HepG2 (cell line): ENCODE measurements around the gene MILR1. TPM values are rescaled to one million over a fixed set of nuclear protein-coding genes. Genes with fewer than 3 reads are reported as not detected.

Experiments used
- ATF2 ChIP-seq: sonication (generic); formaldehyde crosslinking; IDR thresholded peaks from 2 replicates; pipeline ENCODE4 v1.4.0; 2020; ENCODE audit warnings: missing genetic modification reagents
- ATF5 ChIP-seq: sonication (generic); formaldehyde crosslinking; IDR thresholded peaks from 2 replicates; pipeline ENCODE4 v1.4.0; 2020; ENCODE audit warnings: mild to moderate bottlenecking, low read depth, missing genetic modification reagents
- CC2D1A ChIP-seq: sonication (generic); formaldehyde crosslinking; IDR thresholded peaks from 2 replicates; pipeline ENCODE4 v1.8.1; 2023; ENCODE audit warnings: mild to moderate bottlenecking, missing genetic modification reagents
- CSRNP1 ChIP-seq: sonication (generic); formaldehyde crosslinking; IDR thresholded peaks from 2 replicates; pipeline ENCODE4 v1.8.1; 2023; ENCODE audit warnings: mild to moderate bottlenecking, missing genetic modification reagents
- CSRNP2 ChIP-seq: sonication (generic); formaldehyde crosslinking; conservative IDR thresholded peaks from 2 replicates; pipeline ENCODE4 v1.8.0; 2022; ENCODE audit warnings: low read depth, missing genetic modification reagents
- FOXC1 ChIP-seq: sonication (generic); formaldehyde crosslinking; IDR thresholded peaks from 2 replicates; pipeline ENCODE4 v1.8.0; 2022; ENCODE audit warnings: mild to moderate bottlenecking, missing genetic modification reagents, borderline replicate concordance
- LCORL ChIP-seq, 2 experiments: fragments of 450-650 bp in 1 of 2; sonication (generic) in 1 of 2; formaldehyde crosslinking in 1 of 2; IDR thresholded peaks; 2 replicates each; pipeline versions ENCODE4 v1.5.0 to v1.6.1; 2017 to 2020; ENCODE audit warnings: antibody characterized with exemption in 1 of 2, missing genetic modification reagents in 1 of 2
- MNT ChIP-seq: fragments of 450-650 bp; IDR thresholded peaks from 2 replicates; pipeline ENCODE4 v1.6.1; 2016
- NAIF1 ChIP-seq: sonication (generic); formaldehyde crosslinking; IDR thresholded peaks from 2 replicates; pipeline ENCODE4 v1.5.0; 2020; ENCODE audit warnings: mild to moderate bottlenecking, missing genetic modification reagents, borderline replicate concordance
- REL ChIP-seq: sonication (generic); formaldehyde crosslinking; conservative IDR thresholded peaks from 2 replicates; pipeline ENCODE4 v1.8.0; 2022; ENCODE audit warnings: mild to moderate bottlenecking, missing genetic modification reagents, moderate library complexity
- SP5 ChIP-seq: IDR thresholded peaks from 2 replicates; pipeline ENCODE4 v1.6.1; 2016; ENCODE audit warnings: low read depth, borderline replicate concordance
- TCF7 ChIP-seq: sonication (generic); IDR thresholded peaks from 2 replicates; pipeline ENCODE4 v1.6.1; 2016; ENCODE audit warnings: antibody characterized with exemption, low read depth
- TFAP4 ChIP-seq: sonication (generic); IDR thresholded peaks from 2 replicates; pipeline ENCODE4 v1.6.1; 2016; ENCODE audit warnings: low read depth, borderline replicate concordance
- ZBTB33 ChIP-seq: sonication (generic); formaldehyde crosslinking; IDR thresholded peaks from 2 replicates; pipeline ENCODE4 v1.4.0; 2020; ENCODE audit warnings: missing genetic modification reagents
- ZBTB44 ChIP-seq: sonication (generic); formaldehyde crosslinking; IDR thresholded peaks from 2 replicates; pipeline ENCODE4 v1.4.0; 2020; ENCODE audit warnings: missing genetic modification reagents
- ZMYM2 ChIP-seq: sonication (generic); formaldehyde crosslinking; IDR thresholded peaks from 2 replicates; pipeline ENCODE4 v1.8.0; 2022; ENCODE audit warnings: mild to moderate bottlenecking, missing genetic modification reagents
- ZNF256 ChIP-seq: sonication (generic); formaldehyde crosslinking; conservative IDR thresholded peaks from 2 replicates; pipeline ENCODE4 v1.4.0; 2020; ENCODE audit warnings: missing genetic modification reagents
- ZNF792 ChIP-seq: IDR thresholded peaks from 2 replicates; pipeline ENCODE4 v1.6.1; 2016
- polyA plus RNA-seq, 8 experiments: library from polyadenylated mRNA; depleted of rRNA in 3 of 8; stranded (reverse) in 7 of 8; unstranded in 1 of 8; fragments of >200 nt; fragmentation: Illumina TruSeq in 4 of 8; extraction: Trizol in 4 of 8; gene quantifications; 2 replicates each; pipeline versions ENCODE4 v1.2.1 to v1.2.3, GENCODE V29; 2011 to 2016; ENCODE audit warnings: low read depth in 4 of 8, missing spikeins in 1 of 8, mixed read lengths in 1 of 8; ENCODE audit not compliant: insufficient read depth in 1 of 8
- total RNA-seq, 5 experiments: library from RNA; depleted of rRNA; stranded (reverse); fragments of >200 nt; fragmentation: Illumina TruSeq; extraction: Trizol; gene quantifications; 2 replicates each; pipeline ENCODE4 v1.2.3, GENCODE V29; 2016; ENCODE audit warnings: low read depth in 1 of 5

The MILR1 gene
- total and polyA plus RNA-seq, 2 of the 13 experiments (the other 11 are each of a cell fraction or from before 2014, with no cell fraction given) = 0.27 to 1.7 TPM

GRCh38 chr17:64496348-64496785 lies 47.5 kb downstream of the MILR1 start (continued):
- TF ChIP-seq LCORL (IDR thresholded peaks at IDR 0.05) = no peak
- TF ChIP-seq LCORL (CRISPR knock-in tag; IDR thresholded peaks at IDR 0.05) = no peak
- no peak for TF ChIP-seq ATF5 (CRISPR knock-in tag)
- no peak for TF ChIP-seq SP5
- TF ChIP-seq MNT = no peak
- TF ChIP-seq FOXC1 (CRISPR knock-in tag) = no peak
- TF ChIP-seq NAIF1 (CRISPR knock-in tag) = 0 out of 2 replicates have a peak, but pooled peaks have one; percentile 0
- TF ChIP-seq CSRNP2 (CRISPR knock-in tag) = no peak
- no peak for TF ChIP-seq TFAP4
- TF ChIP-seq ZNF792 (CRISPR knock-in tag) = no peak
- no peak for TF ChIP-seq ATF2 (CRISPR knock-in tag)
- peak; percentile 49; the same call in 1 of the 2 replicates for TF ChIP-seq ZNF256
- no peak for TF ChIP-seq TCF7
- 0 out of 2 replicates have a peak, but pooled peaks have one; percentile 3 for TF ChIP-seq CC2D1A
- TF ChIP-seq ZBTB33 (CRISPR knock-in tag) = no peak
- TF ChIP-seq ZMYM2 (CRISPR knock-in tag) = peak; percentile 61; the same call in 1 of the 2 replicates
- TF ChIP-seq CSRNP1 (CRISPR knock-in tag) = no peak
- TF ChIP-seq ZBTB44 (CRISPR knock-in tag) = peak; percentile 61; the same call in 1 of the 2 replicates
- TF ChIP-seq REL (CRISPR knock-in tag) = peak; percentile 29; the same call in 1 of the 2 replicates
